HepG2 (cell line): ENCODE results near the gene B4GALT1. TPM values are rescaled to one million over a fixed set of nuclear protein-coding genes. Genes with fewer than 3 reads are reported as not detected.

Source experiments
- AKAP8 ChIP-seq: sonication (generic); formaldehyde crosslinking; IDR thresholded peaks from 2 replicates; pipeline ENCODE4 v1.5.1; 2020; ENCODE audit warnings: mild to moderate bottlenecking, missing genetic modification reagents
- CREM ChIP-seq, 2 experiments: sonication (generic) in 1 of 2; formaldehyde crosslinking in 1 of 2; IDR thresholded peaks; 2 replicates each; pipeline versions ENCODE4 v1.4.0 to v1.6.1; 2016 to 2020; ENCODE audit warnings: antibody characterized with exemption in 1 of 2, mild to moderate bottlenecking in 1 of 2, missing genetic modification reagents in 1 of 2
- FLYWCH1 ChIP-seq: sonication (generic); formaldehyde crosslinking; IDR thresholded peaks from 2 replicates; pipeline ENCODE4 v1.8.1; 2023; ENCODE audit warnings: mild to moderate bottlenecking, missing genetic modification reagents
- GFI1 ChIP-seq: sonication (generic); formaldehyde crosslinking; IDR thresholded peaks from 2 replicates; pipeline ENCODE4 v1.5.0; 2020; ENCODE audit warnings: missing genetic modification reagents, mild to moderate bottlenecking, borderline replicate concordance
- HBP1 ChIP-seq: IDR thresholded peaks from 2 replicates; pipeline ENCODE4 v1.6.1; 2016; ENCODE audit warnings: low read depth, control low read depth
- IKZF1 ChIP-seq: fragments of 450-650 bp; IDR thresholded peaks from 2 replicates; pipeline ENCODE4 v1.7.1; 2016
- LCORL ChIP-seq, 2 experiments: fragments of 450-650 bp in 1 of 2; sonication (generic) in 1 of 2; formaldehyde crosslinking in 1 of 2; IDR thresholded peaks; 2 replicates each; pipeline versions ENCODE4 v1.5.0 to v1.6.1; 2017 to 2020; ENCODE audit warnings: antibody characterized with exemption in 1 of 2, missing genetic modification reagents in 1 of 2
- NFKB2 ChIP-seq: sonication (generic); formaldehyde crosslinking; IDR thresholded peaks from 2 replicates; pipeline ENCODE4 v1.4.0; 2020; ENCODE audit warnings: missing genetic modification reagents, borderline replicate concordance
- PITX1 ChIP-seq: sonication (generic); formaldehyde crosslinking; IDR thresholded peaks from 2 replicates; pipeline ENCODE4 v1.5.1; 2020; ENCODE audit warnings: mild to moderate bottlenecking, missing genetic modification reagents
- REXO4 ChIP-seq: sonication (generic); formaldehyde crosslinking; IDR thresholded peaks from 2 replicates; pipeline ENCODE4 v1.8.0; 2022; ENCODE audit warnings: missing genetic modification reagents, mild to moderate bottlenecking, borderline replicate concordance
- RXRB ChIP-seq: IDR thresholded peaks from 2 replicates; pipeline ENCODE4 v1.6.1; 2016; ENCODE audit warnings: borderline replicate concordance, missing genetic modification reagents, missing compliant biosample characterization
- THYN1 ChIP-seq: sonication (generic); formaldehyde crosslinking; IDR thresholded peaks from 2 replicates; pipeline ENCODE4 v1.8.1; 2023; ENCODE audit warnings: low read depth, mild to moderate bottlenecking, moderate library complexity, missing genetic modification reagents, borderline replicate concordance
- U2AF2 ChIP-seq: fragments of 200-400 bp; formaldehyde crosslinking; IDR thresholded peaks from 2 replicates; pipeline ENCODE4 v1.6.1; 2017; ENCODE audit warnings: low read depth, mild to moderate bottlenecking, low read length
- ZBTB33 ChIP-seq: sonication (generic); formaldehyde crosslinking; IDR thresholded peaks from 2 replicates; pipeline ENCODE4 v1.4.0; 2020; ENCODE audit warnings: missing genetic modification reagents
- ZBTB34 ChIP-seq: sonication (generic); formaldehyde crosslinking; IDR thresholded peaks from 2 replicates; pipeline ENCODE4 v1.8.0; 2022; ENCODE audit warnings: mild to moderate bottlenecking, missing genetic modification reagents
- ZC3H4 ChIP-seq: sonication (generic); formaldehyde crosslinking; IDR thresholded peaks from 2 replicates; pipeline ENCODE4 v1.4.0; 2020; ENCODE audit warnings: missing genetic modification reagents, borderline replicate concordance
- ZNF383 ChIP-seq: sonication (generic); formaldehyde crosslinking; IDR thresholded peaks from 2 replicates; pipeline ENCODE4 v1.4.0; 2020; ENCODE audit warnings: missing genetic modification reagents, mild to moderate bottlenecking, borderline replicate concordance
- ZNF501 ChIP-seq: sonication (generic); formaldehyde crosslinking; IDR thresholded peaks from 2 replicates; pipeline ENCODE4 v1.5.1; 2020; ENCODE audit warnings: mild to moderate bottlenecking, moderate library complexity, missing genetic modification reagents
- ZNF564 ChIP-seq: sonication (generic); formaldehyde crosslinking; IDR thresholded peaks from 2 replicates; pipeline ENCODE4 v1.8.1; 2023; ENCODE audit warnings: mild to moderate bottlenecking, missing genetic modification reagents
- ZNF619 ChIP-seq: sonication (generic); formaldehyde crosslinking; IDR thresholded peaks from 2 replicates; pipeline ENCODE4 v1.4.0; 2020; ENCODE audit warnings: mild to moderate bottlenecking, missing genetic modification reagents
- ZNF713 ChIP-seq: sonication (generic); formaldehyde crosslinking; IDR thresholded peaks from 2 replicates; pipeline ENCODE4 v1.4.0; 2020; ENCODE audit warnings: mild to moderate bottlenecking, missing genetic modification reagents
- ZNF768 ChIP-seq: sonication (generic); formaldehyde crosslinking; IDR thresholded peaks from 2 replicates; pipeline ENCODE4 v1.4.0; 2020; ENCODE audit warnings: missing genetic modification reagents
- ZNF773 ChIP-seq: sonication (generic); formaldehyde crosslinking; IDR thresholded peaks from 2 replicates; pipeline ENCODE4 v1.4.0; 2020; ENCODE audit warnings: missing genetic modification reagents, borderline replicate concordance
- polyA plus RNA-seq, 8 experiments: library from polyadenylated mRNA; depleted of rRNA in 3 of 8; stranded (reverse) in 7 of 8; unstranded in 1 of 8; fragments of >200 nt; fragmentation: Illumina TruSeq in 4 of 8; extraction: Trizol in 4 of 8; gene quantifications; 2 replicates each; pipeline versions ENCODE4 v1.2.1 to v1.2.3, GENCODE V29; 2011 to 2016; ENCODE audit warnings: low read depth in 4 of 8, missing spikeins in 1 of 8, mixed read lengths in 1 of 8; ENCODE audit not compliant: insufficient read depth in 1 of 8
- total RNA-seq, 5 experiments: library from RNA; depleted of rRNA; stranded (reverse); fragments of >200 nt; fragmentation: Illumina TruSeq; extraction: Trizol; gene quantifications; 2 replicates each; pipeline ENCODE4 v1.2.3, GENCODE V29; 2016; ENCODE audit warnings: low read depth in 1 of 5

Gene B4GALT1
- total and polyA plus RNA-seq, 2 of the 13 experiments (the other 11 are each of a cell fraction or from before 2014, with no cell fraction given), result 15.7 to 33.5 TPM

- 0 out of 2 replicates have a peak, but pooled peaks have one; percentile 30 for TF ChIP-seq ZBTB33 (CRISPR knock-in tag)
- TF ChIP-seq PITX1 (CRISPR knock-in tag), result no peak
- no peak for TF ChIP-seq ZNF619 (CRISPR knock-in tag)
- TF ChIP-seq AKAP8 (CRISPR knock-in tag), result no peak
- TF ChIP-seq ZNF713 (CRISPR knock-in tag), result no peak
- no peak for TF ChIP-seq ZNF768
- TF ChIP-seq ZNF501 (CRISPR knock-in tag), result no peak
- peak; percentile 22; the same call in 1 of the 2 replicates for TF ChIP-seq CREM (IDR thresholded peaks at IDR 0.05)
- TF ChIP-seq CREM (CRISPR knock-in tag; IDR thresholded peaks at IDR 0.05), result no peak
- TF ChIP-seq GFI1 (CRISPR knock-in tag), result no peak
- no peak for TF ChIP-seq ZBTB34 (CRISPR knock-in tag)
- TF ChIP-seq U2AF2, result no peak
- no peak for TF ChIP-seq FLYWCH1 (CRISPR knock-in tag)
- no peak for TF ChIP-seq THYN1
- TF ChIP-seq REXO4, result no peak
- no peak for TF ChIP-seq LCORL (IDR thresholded peaks at IDR 0.05)
- no peak for TF ChIP-seq LCORL (CRISPR knock-in tag; IDR thresholded peaks at IDR 0.05)
- no peak for TF ChIP-seq NFKB2
- TF ChIP-seq IKZF1, result no peak
- TF ChIP-seq RXRB (CRISPR knock-in tag), result 0 out of 2 replicates have a peak, but pooled peaks have one; percentile 17
- TF ChIP-seq HBP1 (CRISPR knock-in tag), result no peak
- TF ChIP-seq ZC3H4 (CRISPR knock-in tag), result no peak
- no peak for TF ChIP-seq ZNF383 (CRISPR knock-in tag)
- no peak for TF ChIP-seq ZNF773 (CRISPR knock-in tag)
- no peak for TF ChIP-seq ZNF564 (CRISPR knock-in tag)
Observed at GRCh38 chr9:33158843-33159776, 8.0 kb downstream of the B4GALT1 start (continued).
